Fibroblast of the aortic adventitia (primary cell): ENCODE results near the gene MSANTD1. TPM values are rescaled to one million over a fixed set of nuclear protein-coding genes. Genes with fewer than 3 reads are reported as not detected.

Experiments
- DNase-seq: peaks from one replicate; pipeline ENCODE4 v3.0.0-alpha.2; 2010; ENCODE audit warnings: low read depth
- H3K4me3 ChIP-seq: 2 replicates; pipeline ENCODE4 v1.5.1; 2011; ENCODE audit warnings: low read depth, mild to moderate bottlenecking, control low read depth, low read length, moderate library complexity
- CTCF ChIP-seq: IDR thresholded peaks from 2 replicates; pipeline ENCODE4 v1.5.1; 2011; ENCODE audit warnings: mild to moderate bottlenecking, low read length, control low read depth, inconsistent platforms; ENCODE audit not compliant: insufficient read depth
- total RNA-seq: library from RNA; depleted of rRNA; stranded (reverse); fragments of >200 nt; gene quantifications from 2 replicates; pipeline ENCODE4 v1.2.3, GENCODE V29; 2012; ENCODE audit warnings: low replicate concordance

Gene MSANTD1
- total RNA-seq, 1 donor: 0.63 TPM

- H3K4me3 ChIP-seq: no peak overlapping the region
- TF ChIP-seq CTCF: no peak
- DNase-seq: peak; percentile 63
Observed at GRCh38 chr4:3203971-3204431, 45.0 kb upstream of the MSANTD1 start.

GRCh38 chr4:3205995-3206394 lies 43.0 kb upstream of the MSANTD1 start:
- H3K4me3 ChIP-seq: no peak overlapping the region
- no peak for TF ChIP-seq CTCF
- DNase-seq: no peak

GRCh38 chr4:3206439-3207100 lies 42.4 kb upstream of the MSANTD1 start:
- no peak for TF ChIP-seq CTCF
- DNase-seq: no peak
- no peak overlapping the region for H3K4me3 ChIP-seq

DNA sequence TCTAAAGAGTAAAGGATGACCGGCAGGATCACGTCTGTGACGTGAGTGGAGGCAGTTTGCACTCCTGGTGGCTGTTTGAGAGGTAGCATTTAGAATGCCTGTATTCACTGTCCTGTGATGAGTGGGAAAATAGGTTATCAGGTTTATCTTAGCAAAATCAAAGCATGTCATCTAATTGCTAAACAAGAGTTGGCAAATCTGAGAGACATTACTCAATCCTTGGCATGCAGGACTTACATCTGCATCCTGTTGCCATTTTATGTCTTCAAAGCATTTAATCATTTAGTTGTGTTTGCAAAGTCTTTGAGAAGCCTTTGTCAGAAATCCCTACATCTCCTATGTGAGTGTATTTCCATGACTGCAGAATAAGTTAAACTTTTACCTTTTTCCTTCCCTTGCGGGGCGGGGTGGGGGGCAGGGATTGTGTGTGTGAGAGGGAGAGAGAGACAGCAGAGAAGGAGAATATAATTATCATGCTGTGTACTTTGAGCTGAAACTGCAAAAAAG lies 41.4 kb upstream of the MSANTD1 start:
- no peak overlapping the region for H3K4me3 ChIP-seq
- TF ChIP-seq CTCF: no peak
- peak; percentile 44 for DNase-seq

DNA sequence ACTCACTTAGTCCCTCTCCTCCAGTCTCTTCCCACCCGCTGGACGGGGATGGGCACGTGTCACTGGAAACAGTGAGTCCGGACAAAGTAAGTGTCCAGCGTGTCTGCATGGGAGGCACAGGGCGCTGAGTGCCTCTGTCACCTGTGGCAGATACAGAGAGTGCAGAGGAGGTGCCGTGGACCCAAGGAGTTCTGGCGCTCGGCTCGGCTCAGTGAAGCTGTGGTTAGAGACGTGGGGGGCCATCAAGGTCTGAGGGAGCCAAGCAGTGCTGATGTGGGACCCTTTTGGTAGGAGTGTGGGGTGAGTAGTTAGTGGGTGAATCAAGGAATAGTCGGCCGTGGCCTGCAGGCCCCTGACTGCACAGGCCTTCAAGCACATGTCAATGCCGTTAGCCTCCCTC lies 40.1 kb upstream of the MSANTD1 start:
- TF ChIP-seq CTCF: no peak
- DNase-seq: no peak
- no peak overlapping the region for H3K4me3 ChIP-seq

GRCh38 chr4:3209551-3210325 lies 39.2 kb upstream of the MSANTD1 start:
- TF ChIP-seq CTCF: no peak
- no peak for DNase-seq
- no peak overlapping the region for H3K4me3 ChIP-seq
